ENCODE measurements around the gene ARHGEF17.

ARHGEF17 gene

GRCh38 chr11:73393011-73393380 lies 84.9 kb downstream of the ARHGEF17 start (continued):
- TF ChIP-seq ZNF513 (tag by site-specific recombination; IDR thresholded peaks at IDR 0.05) (no peak), ZNF624 (tag by site-specific recombination; IDR thresholded peaks at IDR 0.05) (no peak), GLI2 (tag by site-specific recombination; IDR thresholded peaks at IDR 0.05; ENCODE audit: borderline replicate concordance, low read depth) (no peak), ZNF660 (tag by site-specific recombination; IDR thresholded peaks at IDR 0.05) (no peak), AEBP2 (tag by site-specific recombination; IDR thresholded peaks at IDR 0.05; ENCODE audit: borderline replicate concordance) (no peak), ZNF157 (tag by site-specific recombination; IDR thresholded peaks at IDR 0.05) (no peak), ZNF518A (tag by site-specific recombination; conservative IDR thresholded peaks at IDR 0.05; ENCODE audit: low read depth) (no peak)

- CTCF ChIA-PET, result interaction anchor here (0.5 to 3.6 kb wide), 29 partner anchors 8 to 463 kb away, joined by 3 to 95 read pairs (median 3); no protein-coding TSS in a partner anchor
- Histone ChIP-seq H3K27ac (ENCODE audit: extremely low read depth, low read depth, low read length) (no peak overlapping the region), H3K36me3 (ENCODE audit: control insufficient read depth in 2 of 2, insufficient read depth in 1 of 2, low read length in 2 of 2) (peaks cover 0 to 79% of the 10 kb centered on the region in 2 experiments; a peak in 1 of 3 replicates), H3K4me1 (ENCODE audit: control insufficient read depth, insufficient read depth, low read length) (no peaks in the 10 kb centered on the region), H3K9me3 (ENCODE audit: control insufficient read depth, insufficient read depth, low read depth, low read length) (no peaks in the 10 kb centered on the region), H3K4me3 (ENCODE audit: low read depth, low read length) (no peak overlapping the region)
- TF ChIP-seq ZNF280C (tag by site-specific recombination; IDR thresholded peaks at IDR 0.05) (no peak), ZNF677 (tag by site-specific recombination; IDR thresholded peaks at IDR 0.05) (no peak), ZNF18 (tag by site-specific recombination; IDR thresholded peaks at IDR 0.05) (no peak), ZFHX2 (tag by site-specific recombination; conservative IDR thresholded peaks at IDR 0.05) (peak; percentile 7; the same call in 1 of the 2 replicates), ZBTB8A (tag by site-specific recombination; IDR thresholded peaks at IDR 0.05) (0 out of 2 replicates have a peak, but pooled peaks have one; percentile 50), ZNF654 (tag by site-specific recombination; IDR thresholded peaks at IDR 0.05; ENCODE audit: low read depth) (peak; percentile 82), ZNF610 (tag by site-specific recombination; IDR thresholded peaks at IDR 0.05; ENCODE audit: borderline replicate concordance) (no peak), CTCF (tag by site-specific recombination; IDR thresholded peaks at IDR 0.05) (peak; percentile 52; the same call in 1 of the 2 replicates), ZNF423 (tag by site-specific recombination; IDR thresholded peaks at IDR 0.05) (no peak), ZSCAN30 (tag by site-specific recombination; IDR thresholded peaks at IDR 0.05) (0 out of 2 replicates have a peak, but pooled peaks have one; percentile 22), ZNF2 (tag by site-specific recombination; IDR thresholded peaks at IDR 0.05) (0 out of 2 replicates have a peak, but pooled peaks have one; percentile 37), ZNF623 (tag by site-specific recombination; IDR thresholded peaks at IDR 0.05) (no peak)
- POLR2A ChIA-PET, result interaction anchor here (1.0 to 1.8 kb wide), 3 partner anchors 17 to 42 kb away, joined by 3 to 8 read pairs (median 6); no protein-coding TSS in a partner anchor
Measured at GRCh38 chr11:73393479-73394415, 85.7 kb downstream of the ARHGEF17 start.
